HEK293 (cell line): Measurements from ENCODE around the gene C1QL1.

Experiments used
- ZNF184 ChIP-seq: fragments of 450-650 bp; IDR thresholded peaks from 2 replicates; pipeline ENCODE4 v1.5.1; 2018; ENCODE audit warnings: missing biosample characterization, mild to moderate bottlenecking, missing genetic modification characterization
- ZNF530 ChIP-seq: fragments of 450-650 bp; formaldehyde crosslinking; IDR thresholded peaks from 2 replicates; pipeline ENCODE4 v1.5.1; 2016; ENCODE audit warnings: low read depth, missing biosample characterization, missing genetic modification characterization
- ZNF549 ChIP-seq: fragments of 450-650 bp; IDR thresholded peaks from 2 replicates; pipeline ENCODE4 v1.5.1; 2018; ENCODE audit warnings: missing biosample characterization, missing genetic modification characterization, mild to moderate bottlenecking, inconsistent platforms, moderate library complexity
- ZNF558 ChIP-seq: fragments of 450-650 bp; formaldehyde crosslinking; IDR thresholded peaks from 2 replicates; pipeline ENCODE4 v1.5.1; 2016; ENCODE audit warnings: missing biosample characterization, missing genetic modification characterization
- TF ChIP-seq, protein P1 (sequence below): fragments of 450-650 bp; formaldehyde crosslinking; IDR thresholded peaks from 2 replicates; pipeline ENCODE4 v1.5.1; 2016; ENCODE audit warnings: missing biosample characterization, missing genetic modification characterization

DNA sequence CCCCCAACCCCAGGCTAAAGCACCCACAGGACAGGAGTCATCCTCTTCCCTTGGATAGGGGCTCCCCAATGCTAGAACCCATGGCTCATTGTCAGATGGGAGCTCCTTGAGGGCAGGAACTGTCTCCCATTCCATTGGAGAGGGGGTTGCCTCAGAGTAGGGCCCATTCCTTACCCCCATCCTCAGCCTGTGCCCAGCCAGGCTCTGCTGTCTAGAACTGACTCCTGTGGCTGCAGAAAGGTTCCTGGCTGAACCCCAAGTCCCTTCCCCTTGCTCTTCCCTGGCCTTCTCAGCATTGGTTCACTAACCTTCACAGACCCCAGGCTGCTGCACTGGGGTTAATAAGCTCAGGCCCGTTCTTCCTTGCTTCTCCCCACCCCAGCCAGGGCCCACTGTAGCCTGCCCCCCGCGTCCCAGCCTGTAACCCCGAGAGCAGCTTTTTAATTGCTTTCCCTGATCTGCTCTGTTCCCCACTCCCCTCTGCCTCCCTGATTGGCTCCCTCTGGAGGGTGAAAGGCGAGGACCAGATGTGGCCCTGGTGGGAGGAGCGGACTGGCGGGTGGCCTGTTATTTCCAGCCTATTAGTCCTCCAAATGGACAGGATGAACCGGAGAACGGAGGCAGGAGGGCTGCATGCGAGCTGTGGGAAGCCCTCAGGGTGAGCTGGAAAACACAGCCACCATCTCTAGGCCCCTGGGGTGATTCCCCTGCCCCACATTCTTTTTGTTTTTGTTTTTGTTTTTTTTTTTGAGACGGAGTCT lies 46.8 kb downstream of the C1QL1 start:
- TF ChIP-seq, protein P1, sequence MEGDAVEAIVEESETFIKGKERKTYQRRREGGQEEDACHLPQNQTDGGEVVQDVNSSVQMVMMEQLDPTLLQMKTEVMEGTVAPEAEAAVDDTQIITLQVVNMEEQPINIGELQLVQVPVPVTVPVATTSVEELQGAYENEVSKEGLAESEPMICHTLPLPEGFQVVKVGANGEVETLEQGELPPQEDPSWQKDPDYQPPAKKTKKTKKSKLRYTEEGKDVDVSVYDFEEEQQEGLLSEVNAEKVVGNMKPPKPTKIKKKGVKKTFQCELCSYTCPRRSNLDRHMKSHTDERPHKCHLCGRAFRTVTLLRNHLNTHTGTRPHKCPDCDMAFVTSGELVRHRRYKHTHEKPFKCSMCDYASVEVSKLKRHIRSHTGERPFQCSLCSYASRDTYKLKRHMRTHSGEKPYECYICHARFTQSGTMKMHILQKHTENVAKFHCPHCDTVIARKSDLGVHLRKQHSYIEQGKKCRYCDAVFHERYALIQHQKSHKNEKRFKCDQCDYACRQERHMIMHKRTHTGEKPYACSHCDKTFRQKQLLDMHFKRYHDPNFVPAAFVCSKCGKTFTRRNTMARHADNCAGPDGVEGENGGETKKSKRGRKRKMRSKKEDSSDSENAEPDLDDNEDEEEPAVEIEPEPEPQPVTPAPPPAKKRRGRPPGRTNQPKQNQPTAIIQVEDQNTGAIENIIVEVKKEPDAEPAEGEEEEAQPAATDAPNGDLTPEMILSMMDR (tag by site-specific recombination), result no peak
- TF ChIP-seq ZNF184 (tag by site-specific recombination), result no peak
- no peak for TF ChIP-seq ZNF558 (tag by site-specific recombination)
- no peak for TF ChIP-seq ZNF530 (tag by site-specific recombination)
- TF ChIP-seq ZNF549 (tag by site-specific recombination), result no peak
